Sigmoid colon (tissue), 7 donors: ENCODE results near the gene PRMT3. TPM values are rescaled to one million over a fixed set of nuclear protein-coding genes. Genes with fewer than 3 reads are reported as not detected.

ENCODE experiments used
- DNase-seq: peaks from one replicate; pipeline ENCODE4 v3.0.0-alpha.2; 2019
- H3K27ac ChIP-seq, 4 donors: fragments of 200-600 bp; sonication (generic); one replicate each; pipeline ENCODE4 v1.5.1; 2016 to 2019; ENCODE audit warnings: mild to moderate bottlenecking in 1 of 4
- H3K27me3 ChIP-seq, 3 donors: fragments of 200-600 bp; sonication (generic); one replicate each; pipeline ENCODE4 v1.5.1; 2019; ENCODE audit warnings: mild to moderate bottlenecking in 1 of 3
- H3K36me3 ChIP-seq, 4 donors: fragments of 200-600 bp; sonication (generic); one replicate each; pipeline ENCODE4 v1.5.1; 2016 to 2019
- H3K4me1 ChIP-seq, 4 donors: fragments of 200-600 bp; sonication (generic); one replicate each; pipeline ENCODE4 v1.5.1; 2017 to 2019
- H3K4me3 ChIP-seq, 4 donors: fragments of 200-600 bp; sonication (generic); one replicate each; pipeline ENCODE4 v1.5.1; 2017 to 2019; ENCODE audit warnings: mild to moderate bottlenecking in 2 of 4, moderate library complexity in 1 of 4
- H3K9me3 ChIP-seq, 4 donors: fragments of 200-600 bp in 3 of 4; sonication (generic) in 3 of 4; one replicate each; pipeline versions ENCODE4 v1.5.1 to v1.6.1; 2013 to 2019
- EP300 ChIP-seq, 4 donors: sonication (generic); formaldehyde crosslinking; IDR thresholded peaks; one replicate each; pipeline ENCODE4 v1.6.1; 2017; ENCODE audit warnings: antibody characterized with exemption in 4 of 4
- POLR2A ChIP-seq, 2 donors: fragments of 450-650 bp; IDR thresholded peaks; one replicate each; pipeline ENCODE4 v1.6.1; 2016; ENCODE audit warnings: antibody characterized with exemption in 2 of 2, mild to moderate bottlenecking in 2 of 2, moderate library complexity in 2 of 2
- POLR2AphosphoS5 ChIP-seq, 4 donors: sonication (generic); formaldehyde crosslinking; IDR thresholded peaks; one replicate each; pipeline ENCODE4 v1.6.1; 2017; ENCODE audit warnings: antibody characterized with exemption in 4 of 4
- WGBS, 2 donors: extraction: QIAGEN DNeasy Blood & Tissue Kit; methylation state at CpG; one replicate each; pipeline ENCODE4 v1.1.7; 2013; 5-methylcytosine and 5-hydroxymethylcytosine counted together
- intact Hi-C: fragments of 100-400 bp; cut with DNase I; formaldehyde crosslinking; loops from one replicate; pipeline ENCODE4 v1.15.1; 2023
- polyA plus RNA-seq, 3 donors: library from polyadenylated mRNA; stranded (reverse); fragments of 200-250 nt; gene quantifications; one replicate each; pipeline ENCODE4 v1.2.3, GENCODE V29; 2013
- total RNA-seq, 4 donors: library from RNA; depleted of rRNA; stranded (reverse); fragments of >200 nt; gene quantifications; one replicate each; pipeline ENCODE4 v1.1.0, GENCODE V29; 2016
- TF ChIP-seq, protein P1 (sequence below), 4 experiments: fragments of 450-650 bp in 3 of 4; fragments of 200-600 bp in 1 of 4; IDR thresholded peaks; one replicate each; pipeline ENCODE4 v1.5.1; 2016 to 2019; ENCODE audit warnings: antibody characterized with exemption in 4 of 4, mild to moderate bottlenecking in 3 of 4, moderate library complexity in 2 of 4
- donor health status: healthy with polysubstance abuse.
- donor health status: Bipolar disorder and iron deficiency.
- donor health status: healthy.

Gene PRMT3
- total and polyA plus RNA-seq, 7 donors: 4.9 to 18.4 (median 15.3) TPM

DNA sequence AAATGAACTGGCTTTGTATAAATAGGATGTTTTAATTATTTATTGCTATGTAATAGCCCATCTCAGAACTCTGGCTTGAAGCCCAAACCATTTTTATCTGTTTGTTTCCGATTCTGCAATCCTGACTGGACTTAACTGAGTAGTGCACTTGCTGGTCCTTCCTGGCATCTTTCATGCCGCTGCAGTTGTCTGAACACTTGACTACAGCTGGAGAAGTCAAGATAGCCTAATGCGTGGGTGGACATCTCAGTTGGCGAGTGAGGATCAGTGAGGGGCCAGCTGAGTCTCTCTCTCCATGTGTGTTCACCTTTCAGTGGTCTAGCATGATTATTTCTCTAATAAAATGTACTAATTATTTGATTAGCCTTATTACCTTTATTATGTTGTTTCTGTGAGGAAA, 105.8 kb downstream of the PRMT3 start:
- H3K4me3 ChIP-seq: no peak overlapping the region
- H3K27ac ChIP-seq: no peak overlapping the region
- H3K27me3 ChIP-seq: no peaks in the 10 kb centered on the region
- no peak for TF ChIP-seq EP300 (IDR thresholded peaks at IDR 0.05)
- TF ChIP-seq, protein P1, sequence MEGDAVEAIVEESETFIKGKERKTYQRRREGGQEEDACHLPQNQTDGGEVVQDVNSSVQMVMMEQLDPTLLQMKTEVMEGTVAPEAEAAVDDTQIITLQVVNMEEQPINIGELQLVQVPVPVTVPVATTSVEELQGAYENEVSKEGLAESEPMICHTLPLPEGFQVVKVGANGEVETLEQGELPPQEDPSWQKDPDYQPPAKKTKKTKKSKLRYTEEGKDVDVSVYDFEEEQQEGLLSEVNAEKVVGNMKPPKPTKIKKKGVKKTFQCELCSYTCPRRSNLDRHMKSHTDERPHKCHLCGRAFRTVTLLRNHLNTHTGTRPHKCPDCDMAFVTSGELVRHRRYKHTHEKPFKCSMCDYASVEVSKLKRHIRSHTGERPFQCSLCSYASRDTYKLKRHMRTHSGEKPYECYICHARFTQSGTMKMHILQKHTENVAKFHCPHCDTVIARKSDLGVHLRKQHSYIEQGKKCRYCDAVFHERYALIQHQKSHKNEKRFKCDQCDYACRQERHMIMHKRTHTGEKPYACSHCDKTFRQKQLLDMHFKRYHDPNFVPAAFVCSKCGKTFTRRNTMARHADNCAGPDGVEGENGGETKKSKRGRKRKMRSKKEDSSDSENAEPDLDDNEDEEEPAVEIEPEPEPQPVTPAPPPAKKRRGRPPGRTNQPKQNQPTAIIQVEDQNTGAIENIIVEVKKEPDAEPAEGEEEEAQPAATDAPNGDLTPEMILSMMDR (IDR thresholded peaks at IDR 0.05): no peak
- TF ChIP-seq POLR2AphosphoS5 (IDR thresholded peaks at IDR 0.05): no peak
- TF ChIP-seq POLR2A (IDR thresholded peaks at IDR 0.05): no peak
- intact Hi-C loops: no loop called here
- H3K4me1 ChIP-seq: no peaks in the 10 kb centered on the region
- DNase-seq: no peak
- H3K36me3 ChIP-seq: peaks cover 0 to 27% (median 0%) of the 10 kb centered on the region in 4 donors
- 89 to 90% methylated on average over 4 of the region's 4 CpGs for WGBS, 2 donors
- H3K9me3 ChIP-seq: no peaks in the 10 kb centered on the region

GRCh38 chr11:20497124-20497792, 109.7 kb downstream of the PRMT3 start:
- TF ChIP-seq EP300 (IDR thresholded peaks at IDR 0.05) (no peak), POLR2A (IDR thresholded peaks at IDR 0.05) (no peak), POLR2AphosphoS5 (IDR thresholded peaks at IDR 0.05) (no peak)
- TF ChIP-seq, protein P1 (IDR thresholded peaks at IDR 0.05): no peak
- no peaks in the 10 kb centered on the region for H3K4me1 ChIP-seq
- DNase-seq: no peak
- intact Hi-C loops: no loop called here
- no peak overlapping the region for H3K4me3 ChIP-seq
- no peak overlapping the region for H3K27ac ChIP-seq
- WGBS, 2 donors: 92 to 95% methylated on average over 5 of the region's 5 CpGs
- peaks cover 0 to 27% (median 0%) of the 10 kb centered on the region in 4 donors for H3K36me3 ChIP-seq
- no peaks in the 10 kb centered on the region for H3K9me3 ChIP-seq
- no peaks in the 10 kb centered on the region for H3K27me3 ChIP-seq

DNA sequence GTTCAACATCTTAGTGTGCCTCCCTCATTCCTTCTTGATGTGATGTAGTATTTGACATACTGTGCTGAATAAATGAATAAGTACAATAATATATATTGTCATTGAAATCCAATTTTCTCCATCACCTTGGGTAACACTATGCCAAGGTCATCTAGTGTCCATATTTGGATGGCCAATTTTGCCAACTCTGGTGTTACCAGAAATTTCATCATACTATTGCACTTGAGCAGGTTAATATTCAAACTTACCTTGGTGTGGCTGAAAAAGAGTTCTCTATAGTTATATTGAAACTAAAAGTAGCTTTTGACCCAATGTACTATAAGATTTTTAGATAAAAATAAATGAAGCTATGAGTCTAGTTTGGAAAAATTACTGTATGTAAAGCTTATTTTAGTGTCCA, 113.7 kb downstream of the PRMT3 start:
- Histone ChIP-seq H3K36me3 (peaks cover 0 to 11% (median 0%) of the 10 kb centered on the region in 4 donors), H3K27me3 (no peaks in the 10 kb centered on the region), H3K4me3 (no peak overlapping the region), H3K27ac (no peak overlapping the region), H3K4me1 (no peaks in the 10 kb centered on the region), H3K9me3 (no peaks in the 10 kb centered on the region)
- intact Hi-C loops: no loop called here
- no peak for DNase-seq
- TF ChIP-seq EP300 (IDR thresholded peaks at IDR 0.05) (no peak), POLR2A (IDR thresholded peaks at IDR 0.05) (no peak), POLR2AphosphoS5 (IDR thresholded peaks at IDR 0.05) (no peak)
- TF ChIP-seq, protein P1 (IDR thresholded peaks at IDR 0.05): no peak

DNA sequence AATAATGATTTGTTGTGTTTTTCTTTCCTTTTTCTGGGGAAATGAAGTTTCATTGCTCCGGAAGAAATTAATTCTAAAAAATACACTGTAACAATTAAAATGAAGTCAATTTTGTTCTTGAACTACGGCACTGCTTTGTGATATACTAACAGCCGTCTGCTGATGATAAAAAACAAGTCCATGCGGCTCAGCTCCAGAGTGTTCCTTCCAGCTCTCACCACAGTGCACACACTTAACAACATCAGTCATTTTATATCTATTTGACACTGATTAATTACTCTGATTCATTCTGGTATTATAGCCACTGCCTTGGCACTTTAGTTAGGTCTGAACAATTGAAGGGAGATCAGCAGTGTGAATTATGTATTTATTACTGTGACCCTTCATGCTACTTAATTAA, 114.5 kb downstream of the PRMT3 start:
- 92 to 95% methylated on average over 4 of the region's 4 CpGs for WGBS, 2 donors
- H3K9me3 ChIP-seq: no peaks in the 10 kb centered on the region
- H3K27me3 ChIP-seq: no peaks in the 10 kb centered on the region

More for the DNA sequence above, 114.5 kb downstream of the PRMT3 start:
- TF ChIP-seq POLR2A (IDR thresholded peaks at IDR 0.05) (no peak), POLR2AphosphoS5 (IDR thresholded peaks at IDR 0.05) (no peak), EP300 (IDR thresholded peaks at IDR 0.05) (no peak)
- TF ChIP-seq, protein P1 (IDR thresholded peaks at IDR 0.05): no peak
- H3K27ac ChIP-seq: no peak overlapping the region
- H3K4me3 ChIP-seq: no peak overlapping the region
- no peaks in the 10 kb centered on the region for H3K4me1 ChIP-seq
- intact Hi-C loops: no loop called here
- DNase-seq: no peak
- H3K36me3 ChIP-seq: peaks cover 0 to 6% (median 0%) of the 10 kb centered on the region in 4 donors
